GM12874 (cell line): ENCODE data around the gene DEPDC1B.

Experiments used
- TF ChIP-seq, protein P1 (sequence below): IDR thresholded peaks from 2 replicates; pipeline ENCODE4 v1.5.1; 2011; ENCODE audit warnings: low read depth, mild to moderate bottlenecking, control low read depth, low read length, moderate library complexity; ENCODE audit not compliant: insufficient read depth

The DEPDC1B gene

DNA sequence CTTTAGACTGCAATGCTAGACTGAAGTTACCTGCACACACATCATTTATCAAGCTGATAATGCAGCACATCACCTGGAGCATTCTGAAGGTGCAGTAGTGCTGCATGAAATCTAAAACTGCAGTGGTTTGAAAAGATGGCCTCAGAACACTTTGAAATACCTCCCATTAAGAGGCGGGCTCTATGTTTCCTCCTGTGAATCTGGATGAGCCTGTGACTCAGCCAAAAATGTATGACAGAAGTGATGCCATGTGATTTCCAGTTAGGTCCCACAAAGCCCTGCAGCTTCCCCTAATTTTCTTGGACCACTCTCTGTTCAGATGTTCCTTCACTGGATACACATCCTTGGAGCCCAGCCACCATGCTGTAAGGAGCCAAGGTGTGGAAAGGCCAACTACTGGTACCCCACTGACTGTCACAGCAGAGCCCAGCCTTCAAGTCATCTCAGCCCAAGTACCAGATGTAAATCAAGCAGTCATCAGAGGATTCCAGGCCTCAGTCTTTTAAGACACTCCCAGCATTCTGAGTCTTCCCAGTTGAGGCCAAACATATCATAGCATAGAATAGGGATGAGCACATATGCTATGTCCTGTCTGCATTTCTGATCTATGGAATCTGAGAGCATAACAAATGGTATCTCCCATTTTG lies 27.2 kb upstream of the DEPDC1B start:
- TF ChIP-seq, protein P1, sequence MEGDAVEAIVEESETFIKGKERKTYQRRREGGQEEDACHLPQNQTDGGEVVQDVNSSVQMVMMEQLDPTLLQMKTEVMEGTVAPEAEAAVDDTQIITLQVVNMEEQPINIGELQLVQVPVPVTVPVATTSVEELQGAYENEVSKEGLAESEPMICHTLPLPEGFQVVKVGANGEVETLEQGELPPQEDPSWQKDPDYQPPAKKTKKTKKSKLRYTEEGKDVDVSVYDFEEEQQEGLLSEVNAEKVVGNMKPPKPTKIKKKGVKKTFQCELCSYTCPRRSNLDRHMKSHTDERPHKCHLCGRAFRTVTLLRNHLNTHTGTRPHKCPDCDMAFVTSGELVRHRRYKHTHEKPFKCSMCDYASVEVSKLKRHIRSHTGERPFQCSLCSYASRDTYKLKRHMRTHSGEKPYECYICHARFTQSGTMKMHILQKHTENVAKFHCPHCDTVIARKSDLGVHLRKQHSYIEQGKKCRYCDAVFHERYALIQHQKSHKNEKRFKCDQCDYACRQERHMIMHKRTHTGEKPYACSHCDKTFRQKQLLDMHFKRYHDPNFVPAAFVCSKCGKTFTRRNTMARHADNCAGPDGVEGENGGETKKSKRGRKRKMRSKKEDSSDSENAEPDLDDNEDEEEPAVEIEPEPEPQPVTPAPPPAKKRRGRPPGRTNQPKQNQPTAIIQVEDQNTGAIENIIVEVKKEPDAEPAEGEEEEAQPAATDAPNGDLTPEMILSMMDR: no peak

GRCh38 chr5:60724126-60724525 lies 24.2 kb upstream of the DEPDC1B start:
- TF ChIP-seq, protein P1: no peak

DNA sequence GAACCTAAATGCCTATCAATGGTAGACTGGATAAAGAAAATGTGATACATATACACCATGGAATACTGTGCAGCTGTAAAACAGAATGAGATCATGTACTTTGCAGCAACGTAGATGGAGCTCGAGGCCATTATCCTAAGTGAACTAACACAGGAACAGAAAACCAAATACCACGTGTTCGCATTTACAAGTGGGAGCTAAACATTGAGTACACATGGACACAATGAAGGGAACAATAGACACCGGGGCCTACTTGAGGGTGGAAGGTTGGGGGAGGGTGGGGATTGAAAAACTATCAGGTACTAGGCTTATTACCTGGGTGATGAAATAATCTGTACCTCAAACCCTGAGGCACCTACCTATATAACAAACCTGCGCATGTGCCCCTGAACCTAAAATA lies 22.4 kb upstream of the DEPDC1B start:
- TF ChIP-seq, protein P1: no peak

- TF ChIP-seq, protein P1: no peak
Measured at GRCh38 chr5:60719329-60719728, 19.4 kb upstream of the DEPDC1B start.

DNA sequence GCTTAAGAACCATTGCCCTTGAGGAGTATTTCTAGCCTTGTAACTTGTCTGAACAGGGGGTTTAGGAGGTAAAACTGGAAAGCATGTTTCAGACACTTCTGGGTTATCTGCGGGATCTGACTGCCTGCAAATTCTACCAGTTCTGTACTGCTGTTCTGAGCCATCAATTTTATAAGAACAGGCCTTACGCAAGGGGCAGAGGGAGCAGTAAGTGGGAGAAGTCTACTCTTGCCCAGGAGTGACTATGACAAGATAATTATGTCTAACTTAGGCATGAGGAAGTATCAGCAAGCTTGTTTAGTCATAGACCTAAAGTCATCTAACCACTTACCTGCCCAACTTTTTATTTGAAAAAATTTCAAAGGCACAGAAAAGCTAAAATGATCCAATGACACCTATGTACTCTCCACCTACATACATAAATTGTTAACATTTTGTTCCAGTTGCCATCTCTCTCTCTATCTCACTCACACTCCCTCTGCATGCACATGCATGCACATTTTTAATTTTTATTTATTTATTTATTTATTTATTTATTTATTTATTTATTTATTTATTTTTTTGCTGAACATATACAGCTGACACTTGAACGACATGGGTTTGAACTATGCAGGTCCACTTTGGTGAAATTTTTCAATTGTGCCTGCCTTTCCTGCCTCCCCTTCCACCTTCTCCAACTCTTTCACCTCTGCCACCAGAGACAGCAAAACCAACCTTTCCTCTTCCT lies 18.4 kb upstream of the DEPDC1B start:
- TF ChIP-seq, protein P1: no peak

GRCh38 chr5:60712950-60713349 lies 13.0 kb upstream of the DEPDC1B start:
- TF ChIP-seq, protein P1: no peak

DNA sequence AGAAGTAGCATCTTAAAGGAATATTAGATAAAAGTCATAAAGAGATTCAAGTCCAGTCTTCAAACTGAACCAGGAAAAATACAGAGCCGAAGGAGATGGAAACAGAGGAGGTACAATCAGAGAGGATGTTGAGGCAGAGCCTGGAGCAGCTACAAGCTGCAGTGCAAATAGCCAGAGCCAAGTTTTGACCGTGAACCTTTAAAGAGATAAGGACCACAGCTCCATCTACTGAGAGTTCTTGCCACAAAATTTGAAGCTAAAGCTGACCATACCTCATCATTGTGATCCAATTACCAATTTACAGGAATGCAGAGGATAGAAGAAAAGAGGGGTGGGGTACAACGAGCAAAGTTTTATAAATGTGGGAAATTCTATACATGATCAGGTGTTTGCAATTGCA lies 10.4 kb upstream of the DEPDC1B start:
- TF ChIP-seq, protein P1: no peak
